ENCODE measurements around the gene KLHL26. TPM values are rescaled to one million over a fixed set of nuclear protein-coding genes. Genes with fewer than 3 reads are reported as not detected.

The KLHL26 gene
- total RNA-seq, 1 experiment from 2014 or later = 8.4 TPM

GRCh38 chr19:18587962-18588610, 48.7 kb upstream of the KLHL26 start:
- ATAC-seq (no peak), DNase-seq (no peak)
- TF ChIP-seq EZH2 (IDR thresholded peaks at IDR 0.05; ENCODE audit: low read length, unreplicated experiment) = no peak
- no peak for TF ChIP-seq EZH2phosphoT487 (IDR thresholded peaks at IDR 0.05; ENCODE audit: borderline replicate concordance, low read length)
- no peak for TF ChIP-seq CTCF (conservative IDR thresholded peaks at IDR 0.05; ENCODE audit: low read depth, low read length)
- Histone ChIP-seq H3K4me1 (ENCODE audit: insufficient read depth, low read length) (peaks cover 18% of the 10 kb centered on the region), H3K36me3 (ENCODE audit: low read depth, low read length) (no peaks in the 10 kb centered on the region), H3K27ac (ENCODE audit: low read length) (peak overlapping the region; percentile 88; the same call in 1 of the 2 replicates), H3K4me2 (ENCODE audit: low read length) (peak overlapping the region; percentile 98), H3F3A (ENCODE audit: low read length, unreplicated experiment) (no peaks in the 10 kb centered on the region), H3K27me3 (ENCODE audit: low read length) (no peaks in the 10 kb centered on the region), H3K9me3 (ENCODE audit: low read length) (no peaks in the 10 kb centered on the region), H4K20me1 (ENCODE audit: low read length) (no peaks in the 10 kb centered on the region), H2AFZ (ENCODE audit: low read length) (peak overlapping the region; percentile 89), H3K4me3 (ENCODE audit: low read length) (peak overlapping the region; percentile 79), H3K79me2 (ENCODE audit: low read length) (peaks cover 13% of the 10 kb centered on the region), H3K9ac (ENCODE audit: low read length) (peak overlapping the region; percentile 92), H3K9me2 (replicated peaks; ENCODE audit: low read length) (no peaks in the 10 kb centered on the region)
- ChIA-PET CTCF (interaction anchor here (0.5 kb wide), 1 partner anchor 266 kb away, joined by 3 read pairs; no protein-coding TSS in a partner anchor), POLR2A (ENCODE audit: unreplicated experiment) (no interaction called here)
- intact Hi-C loops (cut with micrococcal nuclease) = no loop called here
- BruUV-seq (replicated peaks) = TSS peak; percentile 52

- Histone ChIP-seq H4K20me1 (ENCODE audit: low read length) (no peaks in the 10 kb centered on the region), H3K4me2 (ENCODE audit: low read length) (peak within 1 kb of the TSS; percentile 98), H3K79me2 (ENCODE audit: low read length) (peaks cover 13% of the 10 kb centered on the region), H3K4me3 (ENCODE audit: low read length) (peak within 1 kb of the TSS; percentile 79), H3K27ac (ENCODE audit: low read length) (peak within 1 kb of the TSS; percentile 88), H3K27me3 (ENCODE audit: low read length) (no peaks in the 10 kb centered on the region), H3F3A (ENCODE audit: low read length, unreplicated experiment) (no peaks in the 10 kb centered on the region), H3K9me2 (replicated peaks; ENCODE audit: low read length) (no peaks in the 10 kb centered on the region), H3K9me3 (ENCODE audit: low read length) (no peaks in the 10 kb centered on the region), H3K4me1 (ENCODE audit: insufficient read depth, low read length) (peaks cover 22% of the 10 kb centered on the region), H3K9ac (ENCODE audit: low read length) (peak within 1 kb of the TSS; percentile 92), H2AFZ (ENCODE audit: low read length) (peak within 1 kb of the TSS; percentile 89), H3K36me3 (ENCODE audit: low read depth, low read length) (no peaks in the 10 kb centered on the region)
- intact Hi-C loops (cut with micrococcal nuclease) = no loop called here
- BruUV-seq (replicated peaks) = no TSS peak
- no peak for TF ChIP-seq EZH2phosphoT487 (IDR thresholded peaks at IDR 0.05; ENCODE audit: borderline replicate concordance, low read length)
- peak; percentile 87 for TF ChIP-seq CTCF (conservative IDR thresholded peaks at IDR 0.05; ENCODE audit: low read depth, low read length)
- DNase-seq = peak; percentile 75
- ChIA-PET CTCF (interaction anchor here (0.5 to 1.0 kb wide), 3 partner anchors 31 to 497 kb away, joined by 3 to 5 read pairs (median 3); partner anchors contain the start of gene KXD1), POLR2A (ENCODE audit: unreplicated experiment) (interaction anchor here (0.6 to 1.5 kb wide), 3 partner anchors 17 to 330 kb away, joined by 3 to 19 read pairs (median 8); partner anchors contain the start of genes COPE and UBA52)
- peak; percentile 84 for ATAC-seq
Observed at GRCh38 chr19:18588611-18589379, 48.0 kb upstream of the KLHL26 start, which contains the start of gene REX1BD. Gene REX1BD, plus strand, starts transcription at chr19:18588798. Its CDS starts 4 bp downstream, at chr19:18588802.
